Measurements from ENCODE around the gene COG5.

GRCh38 chr7:107446988-107447387 is 116.7 kb downstream of the COG5 start:
- TF ChIP-seq, protein P1, sequence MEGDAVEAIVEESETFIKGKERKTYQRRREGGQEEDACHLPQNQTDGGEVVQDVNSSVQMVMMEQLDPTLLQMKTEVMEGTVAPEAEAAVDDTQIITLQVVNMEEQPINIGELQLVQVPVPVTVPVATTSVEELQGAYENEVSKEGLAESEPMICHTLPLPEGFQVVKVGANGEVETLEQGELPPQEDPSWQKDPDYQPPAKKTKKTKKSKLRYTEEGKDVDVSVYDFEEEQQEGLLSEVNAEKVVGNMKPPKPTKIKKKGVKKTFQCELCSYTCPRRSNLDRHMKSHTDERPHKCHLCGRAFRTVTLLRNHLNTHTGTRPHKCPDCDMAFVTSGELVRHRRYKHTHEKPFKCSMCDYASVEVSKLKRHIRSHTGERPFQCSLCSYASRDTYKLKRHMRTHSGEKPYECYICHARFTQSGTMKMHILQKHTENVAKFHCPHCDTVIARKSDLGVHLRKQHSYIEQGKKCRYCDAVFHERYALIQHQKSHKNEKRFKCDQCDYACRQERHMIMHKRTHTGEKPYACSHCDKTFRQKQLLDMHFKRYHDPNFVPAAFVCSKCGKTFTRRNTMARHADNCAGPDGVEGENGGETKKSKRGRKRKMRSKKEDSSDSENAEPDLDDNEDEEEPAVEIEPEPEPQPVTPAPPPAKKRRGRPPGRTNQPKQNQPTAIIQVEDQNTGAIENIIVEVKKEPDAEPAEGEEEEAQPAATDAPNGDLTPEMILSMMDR (IDR thresholded peaks at IDR 0.05), result no peak
- TF ChIP-seq POLR2A (IDR thresholded peaks at IDR 0.05), result no peak
